Ovary (tissue), 3 donors: ENCODE results near the gene OVCA2.

Source experiments
- EP300 ChIP-seq: sonication (generic); formaldehyde crosslinking; IDR thresholded peaks from one replicate; pipeline ENCODE4 v1.6.1; 2017; ENCODE audit warnings: antibody characterized with exemption
- POLR2A ChIP-seq: fragments of 450-650 bp; IDR thresholded peaks from one replicate; pipeline ENCODE4 v1.6.1; 2017; ENCODE audit warnings: antibody characterized with exemption, mild to moderate bottlenecking, moderate library complexity
- TF ChIP-seq, protein P1 (sequence below), 3 donors: fragments of 450-650 bp in 2 of 3; fragments of 200-600 bp in 1 of 3; IDR thresholded peaks; one replicate each; pipeline versions ENCODE4 v1.5.1 to v1.8.0; 2016 to 2022; ENCODE audit warnings: antibody characterized with exemption in 3 of 3, mild to moderate bottlenecking in 1 of 3
- donor health status: DM: no; HTN: no; CAD: no.

DNA sequence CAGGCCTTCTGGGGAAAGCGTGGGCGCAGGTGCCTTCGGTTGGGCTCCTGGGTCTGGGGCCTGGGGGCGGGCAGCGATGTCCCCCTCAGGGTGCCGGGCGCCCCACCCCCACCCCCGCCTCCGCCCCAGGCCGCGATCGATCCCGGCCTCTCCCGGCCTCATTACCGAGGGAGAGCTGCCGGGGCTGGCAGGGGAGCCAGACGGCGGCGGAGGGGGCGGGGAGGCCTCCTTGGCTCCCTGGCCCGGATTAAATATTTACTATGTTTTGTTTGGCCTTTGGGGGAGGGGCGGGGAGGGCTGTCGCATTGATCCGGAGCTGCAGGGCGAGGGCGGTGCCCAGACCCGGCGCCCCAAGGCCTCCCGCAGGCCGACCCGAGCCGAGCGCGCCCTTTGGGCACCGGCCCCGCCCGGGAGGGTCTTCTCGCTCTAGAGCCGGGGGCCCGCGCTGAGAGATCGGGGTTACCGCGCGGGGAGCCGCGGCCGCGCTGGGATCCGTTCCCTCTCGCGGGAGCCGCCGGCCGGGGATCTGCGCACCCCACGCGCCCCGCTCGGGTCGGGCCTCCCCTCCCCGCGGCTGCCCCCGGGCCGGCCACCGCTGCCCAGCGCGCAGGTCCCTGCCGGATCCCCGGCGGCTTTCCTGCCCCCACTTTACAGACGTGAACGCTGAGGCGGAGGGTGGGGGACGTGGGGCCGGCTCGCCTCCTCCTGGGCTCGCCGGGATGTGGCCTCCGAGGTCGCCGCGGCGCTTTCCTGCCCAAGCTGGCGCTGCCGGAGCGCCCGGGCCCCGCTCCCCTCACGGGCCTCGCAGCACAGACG lies 43.7 kb upstream of the OVCA2 start:
- TF ChIP-seq, protein P1, sequence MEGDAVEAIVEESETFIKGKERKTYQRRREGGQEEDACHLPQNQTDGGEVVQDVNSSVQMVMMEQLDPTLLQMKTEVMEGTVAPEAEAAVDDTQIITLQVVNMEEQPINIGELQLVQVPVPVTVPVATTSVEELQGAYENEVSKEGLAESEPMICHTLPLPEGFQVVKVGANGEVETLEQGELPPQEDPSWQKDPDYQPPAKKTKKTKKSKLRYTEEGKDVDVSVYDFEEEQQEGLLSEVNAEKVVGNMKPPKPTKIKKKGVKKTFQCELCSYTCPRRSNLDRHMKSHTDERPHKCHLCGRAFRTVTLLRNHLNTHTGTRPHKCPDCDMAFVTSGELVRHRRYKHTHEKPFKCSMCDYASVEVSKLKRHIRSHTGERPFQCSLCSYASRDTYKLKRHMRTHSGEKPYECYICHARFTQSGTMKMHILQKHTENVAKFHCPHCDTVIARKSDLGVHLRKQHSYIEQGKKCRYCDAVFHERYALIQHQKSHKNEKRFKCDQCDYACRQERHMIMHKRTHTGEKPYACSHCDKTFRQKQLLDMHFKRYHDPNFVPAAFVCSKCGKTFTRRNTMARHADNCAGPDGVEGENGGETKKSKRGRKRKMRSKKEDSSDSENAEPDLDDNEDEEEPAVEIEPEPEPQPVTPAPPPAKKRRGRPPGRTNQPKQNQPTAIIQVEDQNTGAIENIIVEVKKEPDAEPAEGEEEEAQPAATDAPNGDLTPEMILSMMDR (IDR thresholded peaks at IDR 0.05): no peak
- TF ChIP-seq EP300 (no peak), POLR2A (no peak)
